T-helper 1 cell treated with Interleukin-12 subunit alpha and Interleukin-12 subunit beta and Interleukin-4 antibody, amounts not matched to agents 30 μg/mL and 1 μg/mL, for 36 hours (primary cell): ENCODE results near the gene FOLR1.
A peak's percentile ranks its signal among the peaks of the same experiment; 100 is the strongest.

ENCODE experiments used
- H3K27ac Mint-ChIP-seq: one replicate; pipeline ENCODE4 v1.8.0; 2021; ENCODE audit warnings: mild to moderate bottlenecking, mixed read lengths
- H3K27me3 Mint-ChIP-seq: one replicate; pipeline ENCODE4 v1.8.0; 2021; ENCODE audit warnings: low read depth, mixed read lengths
- H3K36me3 Mint-ChIP-seq: one replicate; pipeline ENCODE4 v1.8.0; 2021; ENCODE audit warnings: low read depth, mixed read lengths
- H3K4me1 Mint-ChIP-seq: one replicate; pipeline ENCODE4 v1.8.0; 2021; ENCODE audit warnings: low read depth, mixed read lengths
- H3K4me3 Mint-ChIP-seq: one replicate; pipeline ENCODE4 v1.8.0; 2021; ENCODE audit warnings: mild to moderate bottlenecking, moderate library complexity, mixed read lengths
- H3K9me3 Mint-ChIP-seq: one replicate; pipeline ENCODE4 v1.8.0; 2021; ENCODE audit warnings: mixed read lengths

FOLR1 gene

GRCh38 chr11:72233056-72233772, 41.3 kb downstream of the FOLR1 start:
- Mint-ChIP-seq H3K9me3 (no peaks in the 10 kb centered on the region), H3K4me1 (no peaks in the 10 kb centered on the region), H3K4me3 (no peak overlapping the region), H3K27me3 (no peaks in the 10 kb centered on the region), H3K27ac (no peak overlapping the region), H3K36me3 (peaks cover 32% of the 10 kb centered on the region)

- Mint-ChIP-seq H3K36me3 (peaks cover 35% of the 10 kb centered on the region), H3K4me3 (no peak overlapping the region), H3K27ac (no peak overlapping the region), H3K27me3 (peaks cover 3% of the 10 kb centered on the region), H3K9me3 (no peaks in the 10 kb centered on the region), H3K4me1 (no peaks in the 10 kb centered on the region)
Measured at GRCh38 chr11:72233773-72234513, 42.0 kb downstream of the FOLR1 start.

- no peak overlapping the region for H3K4me3 Mint-ChIP-seq
- H3K27ac Mint-ChIP-seq: no peak overlapping the region
- H3K4me1 Mint-ChIP-seq: peaks cover 2% of the 10 kb centered on the region
- peaks cover 32% of the 10 kb centered on the region for H3K36me3 Mint-ChIP-seq
- no peaks in the 10 kb centered on the region for H3K9me3 Mint-ChIP-seq
- peaks cover 8% of the 10 kb centered on the region for H3K27me3 Mint-ChIP-seq
Measured at GRCh38 chr11:72234514-72234830, 42.5 kb downstream of the FOLR1 start.

GRCh38 chr11:72234920-72235319, 43.0 kb downstream of the FOLR1 start:
- H3K4me3 Mint-ChIP-seq: no peak overlapping the region
- peaks cover 2% of the 10 kb centered on the region for H3K4me1 Mint-ChIP-seq
- peaks cover 30% of the 10 kb centered on the region for H3K36me3 Mint-ChIP-seq
- no peak overlapping the region for H3K27ac Mint-ChIP-seq
- no peaks in the 10 kb centered on the region for H3K9me3 Mint-ChIP-seq
- peaks cover 10% of the 10 kb centered on the region for H3K27me3 Mint-ChIP-seq

- Mint-ChIP-seq H3K9me3 (no peaks in the 10 kb centered on the region), H3K36me3 (peaks cover 32% of the 10 kb centered on the region), H3K27me3 (peaks cover 14% of the 10 kb centered on the region), H3K4me3 (no peak overlapping the region), H3K4me1 (peaks cover 5% of the 10 kb centered on the region), H3K27ac (no peak overlapping the region)
Measured at GRCh38 chr11:72235351-72236057, 43.6 kb downstream of the FOLR1 start.

- H3K36me3 Mint-ChIP-seq: peaks cover 30% of the 10 kb centered on the region
- H3K4me3 Mint-ChIP-seq: no peak overlapping the region
- H3K4me1 Mint-ChIP-seq: peaks cover 7% of the 10 kb centered on the region
- no peak overlapping the region for H3K27ac Mint-ChIP-seq
- peaks cover 21% of the 10 kb centered on the region for H3K27me3 Mint-ChIP-seq
- no peaks in the 10 kb centered on the region for H3K9me3 Mint-ChIP-seq
Measured at GRCh38 chr11:72236083-72236697, 44.2 kb downstream of the FOLR1 start.

GRCh38 chr11:72236774-72237111, 44.8 kb downstream of the FOLR1 start:
- peaks cover 24% of the 10 kb centered on the region for H3K36me3 Mint-ChIP-seq
- H3K4me3 Mint-ChIP-seq: no peak overlapping the region
- H3K4me1 Mint-ChIP-seq: peaks cover 7% of the 10 kb centered on the region
- no peak overlapping the region for H3K27ac Mint-ChIP-seq
- peaks cover 26% of the 10 kb centered on the region for H3K27me3 Mint-ChIP-seq
- no peaks in the 10 kb centered on the region for H3K9me3 Mint-ChIP-seq

GRCh38 chr11:72237112-72237931, 45.4 kb downstream of the FOLR1 start:
- peaks cover 26% of the 10 kb centered on the region for H3K36me3 Mint-ChIP-seq
- peaks cover 7% of the 10 kb centered on the region for H3K4me1 Mint-ChIP-seq
- H3K9me3 Mint-ChIP-seq: no peaks in the 10 kb centered on the region
- no peak overlapping the region for H3K4me3 Mint-ChIP-seq
- no peak overlapping the region for H3K27ac Mint-ChIP-seq
- H3K27me3 Mint-ChIP-seq: peaks cover 32% of the 10 kb centered on the region

GRCh38 chr11:72238040-72238450, 46.1 kb downstream of the FOLR1 start:
- H3K4me1 Mint-ChIP-seq: peaks cover 7% of the 10 kb centered on the region
- no peaks in the 10 kb centered on the region for H3K9me3 Mint-ChIP-seq
- H3K4me3 Mint-ChIP-seq: no peak overlapping the region
- H3K36me3 Mint-ChIP-seq: peaks cover 26% of the 10 kb centered on the region
- peaks cover 39% of the 10 kb centered on the region for H3K27me3 Mint-ChIP-seq
- H3K27ac Mint-ChIP-seq: no peak overlapping the region

- Mint-ChIP-seq H3K4me3 (no peak overlapping the region), H3K27ac (no peak overlapping the region), H3K36me3 (peaks cover 23% of the 10 kb centered on the region), H3K4me1 (peaks cover 10% of the 10 kb centered on the region), H3K27me3 (peaks cover 45% of the 10 kb centered on the region), H3K9me3 (no peaks in the 10 kb centered on the region)
Measured at GRCh38 chr11:72238492-72239312, 46.8 kb downstream of the FOLR1 start.

- no peaks in the 10 kb centered on the region for H3K9me3 Mint-ChIP-seq
- H3K4me3 Mint-ChIP-seq: peak overlapping the region; percentile 36
- no peak overlapping the region for H3K27ac Mint-ChIP-seq
- H3K36me3 Mint-ChIP-seq: peaks cover 19% of the 10 kb centered on the region
- peaks cover 45% of the 10 kb centered on the region for H3K27me3 Mint-ChIP-seq
- H3K4me1 Mint-ChIP-seq: peaks cover 10% of the 10 kb centered on the region
Measured at GRCh38 chr11:72239313-72239848, 47.4 kb downstream of the FOLR1 start.

- peaks cover 45% of the 10 kb centered on the region for H3K27me3 Mint-ChIP-seq
- H3K36me3 Mint-ChIP-seq: peaks cover 17% of the 10 kb centered on the region
- no peaks in the 10 kb centered on the region for H3K9me3 Mint-ChIP-seq
- no peak overlapping the region for H3K27ac Mint-ChIP-seq
- peak overlapping the region; percentile 75 for H3K4me3 Mint-ChIP-seq
- peaks cover 14% of the 10 kb centered on the region for H3K4me1 Mint-ChIP-seq
Measured at GRCh38 chr11:72239849-72240460, 48.0 kb downstream of the FOLR1 start.
